Activated T-cell treated with anti-CD3 and anti-CD28 coated beads, Interleukin-2, amount 50 U/mL, for 72 hours (primary cell): ENCODE results near the gene CRACR2B. TPM values are rescaled to one million over a fixed set of nuclear protein-coding genes. Genes with fewer than 3 reads are reported as not detected.

Experiments used
- ATAC-seq, 2 donors: fragments of 150-1000 bp; cut with Tn5 transposase; replicated peaks in 1 of 2; 2 replicates each; pipeline ENCODE4 v1.10.0; 2021; ENCODE audit warnings: moderate library complexity in 2 of 2, mild to moderate bottlenecking in 1 of 2
- DNase-seq, 2 donors: peaks; one replicate each; pipeline ENCODE4 v3.0.0; 2021 to 2022; ENCODE audit warnings: mixed read lengths in 1 of 2
- H3K27ac Mint-ChIP-seq: one replicate; pipeline ENCODE4 v1.8.0; 2022; ENCODE audit warnings: mild to moderate bottlenecking, moderate library complexity, mixed read lengths
- H3K27me3 Mint-ChIP-seq: one replicate; pipeline ENCODE4 v1.8.0; 2022; ENCODE audit warnings: low read depth, mixed read lengths
- H3K36me3 Mint-ChIP-seq, 2 donors: one replicate each; pipeline ENCODE4 v1.8.0; 2022; ENCODE audit warnings: mixed read lengths in 2 of 2, mild to moderate bottlenecking in 1 of 2; ENCODE audit not compliant: insufficient read depth in 2 of 2
- H3K4me1 Mint-ChIP-seq: one replicate; pipeline ENCODE4 v1.8.0; 2022; ENCODE audit warnings: low read depth, mixed read lengths
- H3K4me3 Mint-ChIP-seq, 2 donors: one replicate each; pipeline ENCODE4 v1.8.0; 2022; ENCODE audit warnings: mild to moderate bottlenecking in 2 of 2, mixed read lengths in 2 of 2, moderate library complexity in 2 of 2
- H3K9me3 Mint-ChIP-seq, 2 donors: one replicate each; pipeline ENCODE4 v1.8.0; 2022; ENCODE audit warnings: mixed read lengths in 2 of 2
- total RNA-seq, 2 donors: library from RNA; stranded (reverse); gene quantifications; one replicate each; pipeline ENCODE4 v1.2.3, GENCODE V29; 2022

CRACR2B gene
- total RNA-seq, 2 donors from 2014 or later: 5.5 to 13.3 TPM

- H3K27ac Mint-ChIP-seq: no peak overlapping the region
- H3K27me3 Mint-ChIP-seq: peaks cover 36% of the 10 kb centered on the region
- H3K9me3 Mint-ChIP-seq: no peaks in the 10 kb centered on the region
- peak; percentile 78 to 79 for DNase-seq
- ATAC-seq: peak; percentile 50 to 58
- peak overlapping the region; percentile 74 to 75 for H3K4me3 Mint-ChIP-seq
- peaks cover 39% of the 10 kb centered on the region for H3K4me1 Mint-ChIP-seq
- no peaks in the 10 kb centered on the region for H3K36me3 Mint-ChIP-seq
Measured at GRCh38 chr11:830295-831117, 2.8 kb downstream of the CRACR2B start.

GRCh38 chr11:831118-831864 lies 3.6 kb downstream of the CRACR2B start:
- H3K4me3 Mint-ChIP-seq: peak overlapping the region; percentile 41 to 64

GRCh38 chr11:831961-832528 lies 4.3 kb downstream of the CRACR2B start:
- Mint-ChIP-seq H3K27me3 (peaks cover 36% of the 10 kb centered on the region), H3K36me3 (no peaks in the 10 kb centered on the region), H3K4me3 (peak overlapping the region; percentile 41 to 64), H3K4me1 (peaks cover 35% of the 10 kb centered on the region), H3K27ac (no peak overlapping the region), H3K9me3 (no peaks in the 10 kb centered on the region)
- DNase-seq (no peak), ATAC-seq (no peak)

More at GRCh38 chr11:831118-831864, 3.6 kb downstream of the CRACR2B start:
- peaks cover 36% of the 10 kb centered on the region for H3K27me3 Mint-ChIP-seq
- ATAC-seq: no peak
- H3K27ac Mint-ChIP-seq: no peak overlapping the region
- no peaks in the 10 kb centered on the region for H3K9me3 Mint-ChIP-seq
- DNase-seq: no peak
- H3K4me1 Mint-ChIP-seq: peaks cover 39% of the 10 kb centered on the region
- H3K36me3 Mint-ChIP-seq: no peaks in the 10 kb centered on the region

GRCh38 chr11:832529-833113 lies 4.9 kb downstream of the CRACR2B start, which contains the start of gene CD151:
TSS of gene CD151 (plus strand) at chr11:832952. CDS start at chr11:836070, 3,118 bp downstream.
- peaks cover 33% of the 10 kb centered on the region for H3K27me3 Mint-ChIP-seq
- no peaks in the 10 kb centered on the region for H3K36me3 Mint-ChIP-seq
- no peak within 1 kb of the TSS for H3K27ac Mint-ChIP-seq
- peaks cover 32% of the 10 kb centered on the region for H3K4me1 Mint-ChIP-seq
- no peaks in the 10 kb centered on the region for H3K9me3 Mint-ChIP-seq
- ATAC-seq (peak; percentile 66 to 68), DNase-seq (peak; percentile 62 to 71)
- H3K4me3 Mint-ChIP-seq: peak within 1 kb of the TSS; percentile 75

- H3K27me3 Mint-ChIP-seq: peaks cover 27% of the 10 kb centered on the region
- DNase-seq (peak; percentile 62 to 64), ATAC-seq (peak; percentile 40 to 45)
- peak overlapping the region; percentile 75 for H3K4me3 Mint-ChIP-seq
- no peaks in the 10 kb centered on the region for H3K9me3 Mint-ChIP-seq
- H3K4me1 Mint-ChIP-seq: peaks cover 26% of the 10 kb centered on the region
- no peaks in the 10 kb centered on the region for H3K36me3 Mint-ChIP-seq
- H3K27ac Mint-ChIP-seq: no peak overlapping the region
Measured at GRCh38 chr11:833114-833791, 5.5 kb downstream of the CRACR2B start.

- peaks cover 25% of the 10 kb centered on the region for H3K4me1 Mint-ChIP-seq
- DNase-seq (no peak), ATAC-seq (no peak)
- peak overlapping the region; percentile 54 for H3K27ac Mint-ChIP-seq
- H3K27me3 Mint-ChIP-seq: peaks cover 20% of the 10 kb centered on the region
- H3K9me3 Mint-ChIP-seq: no peaks in the 10 kb centered on the region
- peak overlapping the region; percentile 75 for H3K4me3 Mint-ChIP-seq
- H3K36me3 Mint-ChIP-seq: peaks cover 0 to 1% of the 10 kb centered on the region in 2 donors
Measured at GRCh38 chr11:833849-834311, 6.2 kb downstream of the CRACR2B start.

GRCh38 chr11:834371-835316 lies 6.9 kb downstream of the CRACR2B start:
- Mint-ChIP-seq H3K36me3 (peaks cover 0 to 4% of the 10 kb centered on the region in 2 donors), H3K4me3 (peak overlapping the region; percentile 75), H3K27me3 (peaks cover 13% of the 10 kb centered on the region), H3K27ac (peak overlapping the region; percentile 54), H3K4me1 (peaks cover 17% of the 10 kb centered on the region), H3K9me3 (no peaks in the 10 kb centered on the region)
- DNase-seq: no peak
- no peak for ATAC-seq

GRCh38 chr11:836274-836673 lies 8.6 kb downstream of the CRACR2B start:
- no peaks in the 10 kb centered on the region for H3K9me3 Mint-ChIP-seq
- peaks cover 27% of the 10 kb centered on the region for H3K4me1 Mint-ChIP-seq
- DNase-seq (no peak), ATAC-seq (no peak)
- peaks cover 8% of the 10 kb centered on the region for H3K27me3 Mint-ChIP-seq
- no peak overlapping the region for H3K27ac Mint-ChIP-seq
- H3K36me3 Mint-ChIP-seq: peaks cover 0 to 4% of the 10 kb centered on the region in 2 donors
- H3K4me3 Mint-ChIP-seq: no peak overlapping the region

- H3K4me1 Mint-ChIP-seq: peaks cover 26% of the 10 kb centered on the region
- H3K27me3 Mint-ChIP-seq: peaks cover 4% of the 10 kb centered on the region
- DNase-seq (no peak), ATAC-seq (no peak)
- no peaks in the 10 kb centered on the region for H3K9me3 Mint-ChIP-seq
- H3K36me3 Mint-ChIP-seq: peaks cover 0 to 4% of the 10 kb centered on the region in 2 donors
- no peak overlapping the region for H3K27ac Mint-ChIP-seq
- no peak overlapping the region for H3K4me3 Mint-ChIP-seq
Measured at GRCh38 chr11:836700-837099, 9.0 kb downstream of the CRACR2B start.

- Mint-ChIP-seq H3K27ac (no peak overlapping the region), H3K27me3 (no peaks in the 10 kb centered on the region), H3K36me3 (peaks cover 0 to 4% of the 10 kb centered on the region in 2 donors), H3K4me3 (no peak overlapping the region), H3K4me1 (peaks cover 22% of the 10 kb centered on the region), H3K9me3 (no peaks in the 10 kb centered on the region)
- DNase-seq (no peak), ATAC-seq (no peak)
Measured at GRCh38 chr11:837189-837989, 9.7 kb downstream of the CRACR2B start.

- Mint-ChIP-seq H3K27me3 (no peaks in the 10 kb centered on the region), H3K4me3 (no peak overlapping the region), H3K27ac (no peak overlapping the region), H3K4me1 (peaks cover 22% of the 10 kb centered on the region), H3K9me3 (no peaks in the 10 kb centered on the region), H3K36me3 (peaks cover 0 to 4% of the 10 kb centered on the region in 2 donors)
- no peak for DNase-seq
- no peak for ATAC-seq
Measured at GRCh38 chr11:837990-838307, 10.2 kb downstream of the CRACR2B start.
